ENCODE measurements around the gene EPB41. TPM values are rescaled to one million over a fixed set of nuclear protein-coding genes. Genes with fewer than 3 reads are reported as not detected.

EPB41 gene
- total RNA-seq, 1 experiment from 2014 or later: 20.2 TPM

- intact Hi-C loops (cut with micrococcal nuclease; ENCODE audit: unreplicated experiment): no loop called here
- CTCF ChIA-PET: no interaction called here
Observed at GRCh38 chr1:29029667-29030066, 115.3 kb downstream of the EPB41 start.

GRCh38 chr1:29032841-29033240 lies 118.5 kb downstream of the EPB41 start:
- intact Hi-C loops (cut with micrococcal nuclease; ENCODE audit: unreplicated experiment): no loop called here
- ChIA-PET CTCF (interaction anchor here (0.6 to 3.1 kb wide), 4 partner anchors 139 to 296 kb away, joined by 4 to 24 read pairs (median 8); partner anchors contain the start of gene YTHDF2), POLR2A (no interaction called here)
- Histone ChIP-seq H3K4me1 (ENCODE audit: control insufficient read depth, insufficient read depth, low read length) (no peaks in the 10 kb centered on the region), H3K36me3 (ENCODE audit: control insufficient read depth, insufficient read depth, low read length) (no peaks in the 10 kb centered on the region), H3K27me3 (ENCODE audit: control insufficient read depth, insufficient read depth, low read length) (no peaks in the 10 kb centered on the region), H3K27ac (ENCODE audit: low read length) (no peak overlapping the region), H3K9me3 (ENCODE audit: control insufficient read depth, insufficient read depth, low read depth, low read length) (no peaks in the 10 kb centered on the region), H3K4me3 (ENCODE audit: low read depth in 2 of 2, low read length in 2 of 2) (no peak overlapping the region)
- in situ Hi-C loops (cut with HindIII; ENCODE audit: low pct_unique_long_range_greater_than_20kb, low sequenced_read_pairs): no loop called here
- BruUV-seq (replicated peaks): no TSS peak
- no peak for DNase-seq (ENCODE audit: low read depth, low spot score)
- TF ChIP-seq, protein P1, sequence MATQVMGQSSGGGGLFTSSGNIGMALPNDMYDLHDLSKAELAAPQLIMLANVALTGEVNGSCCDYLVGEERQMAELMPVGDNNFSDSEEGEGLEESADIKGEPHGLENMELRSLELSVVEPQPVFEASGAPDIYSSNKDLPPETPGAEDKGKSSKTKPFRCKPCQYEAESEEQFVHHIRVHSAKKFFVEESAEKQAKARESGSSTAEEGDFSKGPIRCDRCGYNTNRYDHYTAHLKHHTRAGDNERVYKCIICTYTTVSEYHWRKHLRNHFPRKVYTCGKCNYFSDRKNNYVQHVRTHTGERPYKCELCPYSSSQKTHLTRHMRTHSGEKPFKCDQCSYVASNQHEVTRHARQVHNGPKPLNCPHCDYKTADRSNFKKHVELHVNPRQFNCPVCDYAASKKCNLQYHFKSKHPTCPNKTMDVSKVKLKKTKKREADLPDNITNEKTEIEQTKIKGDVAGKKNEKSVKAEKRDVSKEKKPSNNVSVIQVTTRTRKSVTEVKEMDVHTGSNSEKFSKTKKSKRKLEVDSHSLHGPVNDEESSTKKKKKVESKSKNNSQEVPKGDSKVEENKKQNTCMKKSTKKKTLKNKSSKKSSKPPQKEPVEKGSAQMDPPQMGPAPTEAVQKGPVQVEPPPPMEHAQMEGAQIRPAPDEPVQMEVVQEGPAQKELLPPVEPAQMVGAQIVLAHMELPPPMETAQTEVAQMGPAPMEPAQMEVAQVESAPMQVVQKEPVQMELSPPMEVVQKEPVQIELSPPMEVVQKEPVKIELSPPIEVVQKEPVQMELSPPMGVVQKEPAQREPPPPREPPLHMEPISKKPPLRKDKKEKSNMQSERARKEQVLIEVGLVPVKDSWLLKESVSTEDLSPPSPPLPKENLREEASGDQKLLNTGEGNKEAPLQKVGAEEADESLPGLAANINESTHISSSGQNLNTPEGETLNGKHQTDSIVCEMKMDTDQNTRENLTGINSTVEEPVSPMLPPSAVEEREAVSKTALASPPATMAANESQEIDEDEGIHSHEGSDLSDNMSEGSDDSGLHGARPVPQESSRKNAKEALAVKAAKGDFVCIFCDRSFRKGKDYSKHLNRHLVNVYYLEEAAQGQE (IDR thresholded peaks at IDR 0.05; ENCODE audit: insufficient read depth in 1 of 2, low read depth in 2 of 2, low read length in 1 of 2): no peak
- TF ChIP-seq CTCF (IDR thresholded peaks at IDR 0.05): no peak
- TF ChIP-seq TCF7L2 (IDR thresholded peaks at IDR 0.05; ENCODE audit: low read depth, low read length): no peak
- ATAC-seq: no peak

More at GRCh38 chr1:29029667-29030066, 115.3 kb downstream of the EPB41 start:
- in situ Hi-C loops (cut with HindIII; ENCODE audit: low pct_unique_long_range_greater_than_20kb, low sequenced_read_pairs): no loop called here
- H3K4me1 ChIP-seq (ENCODE audit: control insufficient read depth, insufficient read depth, low read length): no peaks in the 10 kb centered on the region
- H3K9me3 ChIP-seq (ENCODE audit: control insufficient read depth, insufficient read depth, low read depth, low read length): no peaks in the 10 kb centered on the region
- H3K36me3 ChIP-seq (ENCODE audit: control insufficient read depth, insufficient read depth, low read length): no peaks in the 10 kb centered on the region
- no TSS peak for BruUV-seq (replicated peaks)
- H3K27me3 ChIP-seq (ENCODE audit: control insufficient read depth, insufficient read depth, low read length): no peaks in the 10 kb centered on the region
- TF ChIP-seq, protein P1 (IDR thresholded peaks at IDR 0.05; ENCODE audit: insufficient read depth in 1 of 2, low read depth in 2 of 2, low read length in 1 of 2): no peak
- no peak for TF ChIP-seq TCF7L2 (IDR thresholded peaks at IDR 0.05; ENCODE audit: low read depth, low read length)
- TF ChIP-seq CTCF (IDR thresholded peaks at IDR 0.05): no peak
- no peak for TF ChIP-seq POLR2AphosphoS5 (IDR thresholded peaks at IDR 0.05; ENCODE audit: low read depth, low read length)
- no peak for TF ChIP-seq SIN3A (IDR thresholded peaks at IDR 0.05; ENCODE audit: borderline replicate concordance, insufficient read depth, low read depth, low read length)
- POLR2A ChIA-PET: no interaction called here
- no peak overlapping the region for H3K4me3 ChIP-seq (ENCODE audit: low read depth in 2 of 2, low read length in 2 of 2)
- no peak overlapping the region for H3K27ac ChIP-seq (ENCODE audit: low read length)
- DNase-seq (ENCODE audit: low read depth, low spot score) (no peak), ATAC-seq (no peak)
